SK-N-SH (cell line): Measurements from ENCODE around the gene OR1I1. TPM values are rescaled to one million over a fixed set of nuclear protein-coding genes. Genes with fewer than 3 reads are reported as not detected.

Experiments
- CTCF ChIA-PET: fragments of 300-600, 350-600 bp; formaldehyde crosslinking; extraction: SDS; loops from one replicate; lab custom pipeline; 2021; lab: Yijun Ruan, JAX
- POLR2A ChIA-PET: fragments of 350-600 bp; sonication (Branson Sonifier 250); formaldehyde crosslinking; extraction: SDS; loops from one replicate; lab custom pipeline; 2020; ENCODE audit warnings: antibody characterized with exemption, inconsistent platforms; lab: Yijun Ruan, JAX
- DNase-seq: peaks from one replicate; pipeline ENCODE4 v3.0.0; 2012
- H2AFZ ChIP-seq: fragments of 200-600 bp; sonication (generic); 2 replicates; pipeline ENCODE4 v1.8.1; 2016; ENCODE audit warnings: antibody characterized with exemption, mild to moderate bottlenecking, low read depth
- H3F3A ChIP-seq: fragments of 200-600 bp; sonication (generic); replicated peaks from 2 replicates; pipeline ENCODE3; 2016; ENCODE audit warnings: antibody characterized with exemption, mild to moderate bottlenecking; ENCODE audit not compliant: insufficient read depth
- H3K27ac ChIP-seq, 2 experiments: fragments of 200-500 bp in 1 of 2; fragments of 200-600 bp in 1 of 2; sonication (Bioruptor generic) in 1 of 2; sonication (generic), shearing (Covaris generic) in 1 of 2; 2 replicates each; pipeline versions ENCODE4 v1.5.1 to v1.6.1; 2014 to 2016; ENCODE audit warnings: low read depth in 2 of 2, inconsistent platforms in 1 of 2, low read length in 1 of 2, mild to moderate bottlenecking in 1 of 2, mixed read lengths in 1 of 2
- H3K27me3 ChIP-seq: fragments of 200-600 bp; sonication (generic), shearing (Covaris generic); 2 replicates; pipeline ENCODE4 v1.6.1; 2016; ENCODE audit warnings: mixed run types; ENCODE audit not compliant: insufficient read depth
- H3K36me3 ChIP-seq, 2 experiments: fragments of 200-500 bp in 1 of 2; fragments of 200-600 bp in 1 of 2; sonication (Bioruptor generic) in 1 of 2; sonication (generic) in 1 of 2; replicated peaks in 1 of 2; 2 replicates each; pipeline versions ENCODE3 to v1.5.1; 2014 to 2016; ENCODE audit warnings: low read length in 1 of 2, mild to moderate bottlenecking in 1 of 2; ENCODE audit not compliant: insufficient read depth in 2 of 2, control insufficient read depth in 1 of 2
- H3K4me1 ChIP-seq, 2 experiments: fragments of 200-500 bp in 1 of 2; fragments of 200-600 bp in 1 of 2; sonication (Bioruptor generic) in 1 of 2; sonication (generic), shearing (Covaris generic) in 1 of 2; 2 replicates each; pipeline versions ENCODE4 v1.5.1 to v1.6.1; 2014 to 2016; ENCODE audit warnings: low read depth in 1 of 2, low read length in 1 of 2, mixed run types in 1 of 2; ENCODE audit not compliant: insufficient read depth in 2 of 2, control insufficient read depth in 1 of 2
- H3K4me2 ChIP-seq: fragments of 200-600 bp; sonication (generic), shearing (Covaris generic); 2 replicates; pipeline ENCODE4 v1.6.1; 2017; ENCODE audit warnings: mixed run types
- H3K4me3 ChIP-seq, 2 experiments: fragments of 200-500 bp in 1 of 2; fragments of 200-600 bp in 1 of 2; sonication (Bioruptor generic) in 1 of 2; sonication (generic), shearing (Covaris generic) in 1 of 2; 2 replicates each; pipeline versions ENCODE4 v1.5.1 to v1.8.1; 2014 to 2016; ENCODE audit warnings: low read depth in 2 of 2, inconsistent platforms in 1 of 2, low read length in 1 of 2, mild to moderate bottlenecking in 1 of 2, mixed read lengths in 1 of 2, moderate library complexity in 1 of 2
- H3K79me2 ChIP-seq: fragments of 200-600 bp; sonication (generic); 2 replicates; pipeline ENCODE4 v1.8.1; 2017; ENCODE audit warnings: mild to moderate bottlenecking; ENCODE audit not compliant: insufficient read depth
- H3K9ac ChIP-seq: fragments of 200-600 bp; sonication (generic); 2 replicates; pipeline ENCODE4 v1.6.1; 2017; ENCODE audit warnings: mixed run types
- H3K9me2 ChIP-seq: fragments of 200-600 bp; sonication (generic); 2 replicates; pipeline ENCODE4 v1.6.1; 2017; ENCODE audit warnings: mixed run types
- H3K9me3 ChIP-seq: fragments of 200-600 bp; sonication (generic); 2 replicates; pipeline ENCODE4 v1.6.1; 2017; ENCODE audit warnings: mixed run types, mild to moderate bottlenecking, moderate library complexity
- H4K20me1 ChIP-seq: fragments of 200-600 bp; sonication (generic); 2 replicates; pipeline ENCODE4 v1.6.1; 2017; ENCODE audit warnings: mild to moderate bottlenecking, mixed run types; ENCODE audit not compliant: insufficient read depth
- ELF1 ChIP-seq: IDR thresholded peaks from 2 replicates; pipeline ENCODE4 v1.4.0; 2012
- EP300 ChIP-seq, 2 experiments: IDR thresholded peaks; 2 replicates each; pipeline versions ENCODE4 v1.4.0 to v1.6.1; 2012; ENCODE audit warnings: borderline replicate concordance in 1 of 2, low read depth in 1 of 2, low read length in 1 of 2
- EZH2phosphoT487 ChIP-seq: fragments of 200-600 bp; sonication (generic); IDR thresholded peaks from 2 replicates; pipeline ENCODE4 v1.6.1; 2017; ENCODE audit warnings: low read depth, mixed run types, mild to moderate bottlenecking, antibody characterized with exemption, moderate library complexity, borderline replicate concordance
- FOSL2 ChIP-seq: IDR thresholded peaks from 2 replicates; pipeline ENCODE4 v1.4.0; 2012; ENCODE audit warnings: low read depth, mild to moderate bottlenecking, moderate library complexity, borderline replicate concordance
- FOXM1 ChIP-seq: IDR thresholded peaks from 2 replicates; pipeline ENCODE4 v1.4.0; 2012; ENCODE audit warnings: low read depth, mild to moderate bottlenecking
- GATA2 ChIP-seq: sonication (generic); formaldehyde crosslinking; IDR thresholded peaks from 2 replicates; pipeline ENCODE4 v1.5.0; 2020; ENCODE audit warnings: mild to moderate bottlenecking, missing genetic modification reagents
- MXI1 ChIP-seq: IDR thresholded peaks from 2 replicates; pipeline ENCODE4 v1.6.1; 2012; ENCODE audit warnings: mild to moderate bottlenecking, low read depth, low read length, improper control_type of control experiment
- NFIC ChIP-seq: IDR thresholded peaks from 2 replicates; pipeline ENCODE4 v1.4.0; 2012; ENCODE audit warnings: borderline replicate concordance
- POLR2AphosphoS5 ChIP-seq: IDR thresholded peaks from 2 replicates; pipeline ENCODE4 v1.6.1; 2012; ENCODE audit warnings: low read depth, low read length
- RAD21 ChIP-seq: IDR thresholded peaks from 2 replicates; pipeline ENCODE4 v1.6.1; 2012; ENCODE audit warnings: mild to moderate bottlenecking, low read length
- RFX5 ChIP-seq: IDR thresholded peaks from 2 replicates; pipeline ENCODE4 v1.6.1; 2012; ENCODE audit warnings: mild to moderate bottlenecking, improper control_type of control experiment, low read length
- SIN3A ChIP-seq: IDR thresholded peaks from 2 replicates; pipeline ENCODE4 v1.6.1; 2012; ENCODE audit warnings: low read depth, mild to moderate bottlenecking, low read length, moderate library complexity, borderline replicate concordance
- SMC3 ChIP-seq: IDR thresholded peaks from 2 replicates; pipeline ENCODE4 v1.6.1; 2012; ENCODE audit warnings: low read depth, low read length, improper control_type of control experiment
- TEAD4 ChIP-seq: IDR thresholded peaks from 2 replicates; pipeline ENCODE4 v1.4.0; 2012; ENCODE audit warnings: mild to moderate bottlenecking, borderline replicate concordance; ENCODE audit not compliant: insufficient read depth
- USF1 ChIP-seq: IDR thresholded peaks from 2 replicates; pipeline ENCODE4 v1.4.0; 2012; ENCODE audit warnings: low read depth, borderline replicate concordance
- WGBS: methylation state at CpG from one replicate; pipeline ENCODE4 v1.1.6; 2017; ENCODE audit warnings: low lambda C conversion rate; 5-methylcytosine and 5-hydroxymethylcytosine counted together
- polyA plus RNA-seq, 3 experiments: library from polyadenylated mRNA; depleted of rRNA; stranded (reverse); fragments of >200 nt; gene quantifications; 2 replicates each; pipeline ENCODE4 v1.2.3, GENCODE V29; 2012
- TF ChIP-seq, protein P1 (sequence below): fragments of 200-600 bp; sonication (generic); IDR thresholded peaks from 2 replicates; pipeline ENCODE4 v1.6.1; 2017; ENCODE audit warnings: antibody characterized with exemption, mild to moderate bottlenecking, moderate library complexity

The OR1I1 gene
- polyA plus RNA-seq, 1 of the 3 experiments (the other 2 are of a cell fraction) = not detected

DNA sequence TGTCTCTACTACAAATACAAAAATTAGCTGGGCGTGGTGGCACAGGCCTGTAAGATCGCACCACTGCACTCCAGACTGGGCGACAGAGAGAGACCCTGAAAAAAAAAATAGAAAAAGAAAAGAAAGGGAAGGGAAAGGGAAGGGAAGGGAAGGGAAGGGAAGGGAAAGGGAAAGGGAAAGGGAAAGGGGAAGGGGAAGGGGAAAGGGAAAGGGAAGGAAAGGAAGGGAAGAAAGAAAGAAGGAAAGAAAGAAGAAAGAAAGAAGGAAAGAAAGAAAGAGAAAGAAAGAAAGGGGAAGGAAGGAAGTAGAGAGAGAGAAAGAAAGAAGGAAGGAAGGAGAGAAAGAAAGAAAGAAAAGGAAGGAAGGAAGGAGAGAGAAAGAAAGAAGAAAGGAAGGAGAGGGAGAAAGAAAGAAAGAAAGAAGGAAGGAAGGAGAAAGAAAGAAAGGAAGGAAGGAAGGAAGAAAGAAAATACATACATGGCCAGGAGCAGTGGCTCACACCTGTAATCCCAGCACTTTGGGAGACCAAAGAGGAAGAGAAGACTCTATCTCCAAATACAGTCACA, 17.1 kb downstream of the OR1I1 start (continued):
- TF ChIP-seq RAD21 (no peak), NFIC (no peak), FOXM1 (no peak), TEAD4 (no peak), SIN3A (no peak), MXI1 (no peak), GATA2 (CRISPR knock-in tag) (no peak)
- TF ChIP-seq, all 33 proteins: peak for 0

GRCh38 chr19:15101479-15102082, 19.6 kb downstream of the OR1I1 start:
- WGBS = 26% methylated on average over 3 of the region's 3 CpGs
- no peaks in the 10 kb centered on the region for H3K79me2 ChIP-seq

More at GRCh38 chr19:15101479-15102082, 19.6 kb downstream of the OR1I1 start:
- Histone ChIP-seq H4K20me1 (no peaks in the 10 kb centered on the region), H3K4me2 (no peak overlapping the region), H3K9me3 (no peaks in the 10 kb centered on the region), H3K27me3 (peaks cover 27% of the 10 kb centered on the region; the same call in 1 of the 2 replicates), H2AFZ (no peak overlapping the region), H3K4me3 (no peak overlapping the region; a peak in 1 of 4 replicates), H3K36me3 (no peaks in the 10 kb centered on the region), H3F3A (no peaks in the 10 kb centered on the region), H3K27ac (no peak overlapping the region), H3K4me1 (no peaks in the 10 kb centered on the region), H3K9me2 (no peaks in the 10 kb centered on the region), H3K9ac (no peak overlapping the region)
- ChIA-PET CTCF (interaction anchor here (0.6 to 3.9 kb wide), 23 partner anchors 8 to 457 kb away, joined by 3 to 57 read pairs (median 4); partner anchors contain the start of gene OR1I1), POLR2A (no interaction called here)
- DNase-seq = peak; percentile 54
- no peak for TF ChIP-seq FOXM1
- no peak for TF ChIP-seq USF1
- TF ChIP-seq EZH2phosphoT487 = no peak
- no peak for TF ChIP-seq POLR2AphosphoS5
- TF ChIP-seq, protein P1, sequence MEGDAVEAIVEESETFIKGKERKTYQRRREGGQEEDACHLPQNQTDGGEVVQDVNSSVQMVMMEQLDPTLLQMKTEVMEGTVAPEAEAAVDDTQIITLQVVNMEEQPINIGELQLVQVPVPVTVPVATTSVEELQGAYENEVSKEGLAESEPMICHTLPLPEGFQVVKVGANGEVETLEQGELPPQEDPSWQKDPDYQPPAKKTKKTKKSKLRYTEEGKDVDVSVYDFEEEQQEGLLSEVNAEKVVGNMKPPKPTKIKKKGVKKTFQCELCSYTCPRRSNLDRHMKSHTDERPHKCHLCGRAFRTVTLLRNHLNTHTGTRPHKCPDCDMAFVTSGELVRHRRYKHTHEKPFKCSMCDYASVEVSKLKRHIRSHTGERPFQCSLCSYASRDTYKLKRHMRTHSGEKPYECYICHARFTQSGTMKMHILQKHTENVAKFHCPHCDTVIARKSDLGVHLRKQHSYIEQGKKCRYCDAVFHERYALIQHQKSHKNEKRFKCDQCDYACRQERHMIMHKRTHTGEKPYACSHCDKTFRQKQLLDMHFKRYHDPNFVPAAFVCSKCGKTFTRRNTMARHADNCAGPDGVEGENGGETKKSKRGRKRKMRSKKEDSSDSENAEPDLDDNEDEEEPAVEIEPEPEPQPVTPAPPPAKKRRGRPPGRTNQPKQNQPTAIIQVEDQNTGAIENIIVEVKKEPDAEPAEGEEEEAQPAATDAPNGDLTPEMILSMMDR = peak; percentile 66
- no peak for TF ChIP-seq RFX5
- TF ChIP-seq SMC3 = peak; percentile 31; the same call in 1 of the 2 replicates
- peak; percentile 63 for TF ChIP-seq RAD21
- no peak for TF ChIP-seq EP300 (IDR thresholded peaks at IDR 0.05; ENCODE audit: borderline replicate concordance in 1 of 2, low read depth in 1 of 2, low read length in 1 of 2)
- no peak for TF ChIP-seq FOSL2
- TF ChIP-seq ELF1 = no peak
